K562 (cell line): ENCODE results near the gene SNX9. TPM values are rescaled to one million over a fixed set of nuclear protein-coding genes. Genes with fewer than 3 reads are reported as not detected.

Experiments
- AFF4 ChIP-seq: sonication (generic); formaldehyde crosslinking; IDR thresholded peaks from 2 replicates; pipeline ENCODE4 v1.8.0; 2023; ENCODE audit warnings: mild to moderate bottlenecking, missing genetic modification reagents
- ELK1 ChIP-seq: sonication (generic); formaldehyde crosslinking; IDR thresholded peaks from 2 replicates; pipeline ENCODE4 v1.8.1; 2022; ENCODE audit warnings: missing genetic modification reagents
- HNRNPL ChIP-seq: fragments of 200-400 bp; formaldehyde crosslinking; IDR thresholded peaks from 2 replicates; pipeline ENCODE4 v1.6.1; 2017; ENCODE audit warnings: low read depth, mild to moderate bottlenecking, low read length
- KDM5B ChIP-seq: fragments of 200-600 bp; sonication (generic); IDR thresholded peaks from 2 replicates; pipeline ENCODE4 v1.6.1; 2012; ENCODE audit warnings: low read depth, mild to moderate bottlenecking, moderate library complexity, low read length, control low read depth, inconsistent platforms; ENCODE audit not compliant: insufficient replicate concordance
- MECOM ChIP-seq: fragments of 250-450 bp; sonication (Bioruptor Pico); IDR thresholded peaks from 2 replicates; pipeline ENCODE4 v1.8.0; 2022; ENCODE audit warnings: inconsistent platforms
- MXI1 ChIP-seq: IDR thresholded peaks from 2 replicates; pipeline ENCODE4 v1.6.1; 2011; ENCODE audit warnings: low read depth, mild to moderate bottlenecking, improper control_type of control experiment, low read length
- MYC ChIP-seq, 2 experiments: fragments of 250-450 bp in 1 of 2; sonication (Bioruptor Pico) in 1 of 2; IDR thresholded peaks; 2 replicates each; pipeline versions ENCODE4 v1.5.1 to v1.6.1; 2012 to 2021; ENCODE audit warnings: low read depth in 2 of 2, borderline replicate concordance in 1 of 2, improper control_type of control experiment in 1 of 2, low read length in 1 of 2, mild to moderate bottlenecking in 1 of 2, moderate library complexity in 1 of 2
- POLR2AphosphoS2 ChIP-seq: IDR thresholded peaks from 2 replicates; pipeline ENCODE4 v1.6.1; 2012; ENCODE audit warnings: low read length, improper control_type of control experiment
- RBM14 ChIP-seq: fragments of 200-400 bp; formaldehyde crosslinking; IDR thresholded peaks from 2 replicates; pipeline ENCODE4 v1.6.1; 2018; ENCODE audit warnings: low read depth, mild to moderate bottlenecking, low read length, moderate library complexity, borderline replicate concordance; ENCODE audit not compliant: insufficient read depth
- SMARCB1 ChIP-seq: IDR thresholded peaks from 2 replicates; pipeline ENCODE4 v1.6.1; 2011; ENCODE audit warnings: improper control_type of control experiment, low read depth; ENCODE audit not compliant: insufficient read length
- SNAPC5 ChIP-seq: fragments of 250-450 bp; sonication (Bioruptor Pico); IDR thresholded peaks from 2 replicates; pipeline ENCODE4 v1.8.0; 2021; ENCODE audit warnings: moderate library complexity, mild to moderate bottlenecking, inconsistent platforms
- YY1 ChIP-seq, 3 experiments: IDR thresholded peaks; 2 replicates each; pipeline ENCODE4 v1.6.1; 2011; ENCODE audit warnings: low read length in 2 of 3, mild to moderate bottlenecking in 2 of 3, moderate library complexity in 2 of 3, borderline replicate concordance in 1 of 3, control low read depth in 1 of 3, low read depth in 1 of 3; ENCODE audit not compliant: insufficient read depth in 3 of 3, insufficient replicate concordance in 2 of 3, control insufficient read depth in 1 of 3, insufficient read length in 1 of 3; ENCODE audit errors: extremely low read depth in 1 of 3
- ZBTB9 ChIP-seq: fragments of 450-650 bp; formaldehyde crosslinking; IDR thresholded peaks from 2 replicates; pipeline ENCODE4 v1.4.0; 2020; ENCODE audit warnings: mild to moderate bottlenecking, moderate library complexity
- ZNF551 ChIP-seq: fragments of 250-450 bp; sonication (Bioruptor Pico); IDR thresholded peaks from 2 replicates; pipeline ENCODE4 v1.5.0; 2021; ENCODE audit warnings: mild to moderate bottlenecking, moderate library complexity
- polyA plus RNA-seq, 8 experiments: library from polyadenylated mRNA; depleted of rRNA in 4 of 8; stranded (reverse) in 5 of 8; unstranded in 3 of 8; fragments of >200 nt; fragmentation: Nextera tagmentation in 2 of 8; fragmentation: Illumina TruSeq in 1 of 8; extraction: Ambion mirVana in 2 of 8; extraction: Trizol in 1 of 8; gene quantifications; 2 replicates each; pipeline versions ENCODE4 v1.2.1 to v1.2.3, GENCODE V29; 2011 to 2014; ENCODE audit warnings: inconsistent platforms in 1 of 8, missing spikeins in 1 of 8
- total RNA-seq, 7 experiments: library from RNA; depleted of rRNA in 6 of 7; stranded (reverse); fragments of >200 nt in 6 of 7; fragmentation: Illumina TruSeq in 2 of 7; extraction: Trizol in 2 of 7; gene quantifications; 2 replicates each; pipeline versions ENCODE4 v1.2.1 to v1.2.3, GENCODE V29; 2011 to 2021; ENCODE audit warnings: low replicate concordance in 1 of 7

The SNX9 gene
- total and polyA plus RNA-seq, 9 of the 15 experiments (the other 6 are each of a cell fraction or from before 2014, with no cell fraction given): 6.0 to 81.7 (median 57.1) TPM

- no peak for TF ChIP-seq SMARCB1
- peak; percentile 55; the same call in 1 of the 2 replicates for TF ChIP-seq MXI1
- TF ChIP-seq ELK1: no peak
- no peak for TF ChIP-seq YY1 (IDR thresholded peaks at IDR 0.05; ENCODE audit: borderline replicate concordance in 1 of 3, control insufficient read depth in 1 of 3, extremely low read depth in 1 of 3, insufficient read depth in 3 of 3, insufficient read length in 1 of 3, insufficient replicate concordance in 2 of 3, low read depth in 1 of 3, low read length in 2 of 3)
- no peak for TF ChIP-seq HNRNPL
- TF ChIP-seq ZBTB9 (CRISPR knock-in tag): no peak
- TF ChIP-seq POLR2AphosphoS2: no peak
- no peak for TF ChIP-seq SNAPC5 (CRISPR knock-in tag)
- 0 out of 2 replicates have a peak, but pooled peaks have one; percentile 60 for TF ChIP-seq RBM14
- no peak for TF ChIP-seq ZNF551 (CRISPR knock-in tag)
- no peak for TF ChIP-seq KDM5B
- no peak; the same call in 1 of the 2 replicates for TF ChIP-seq MYC (IDR thresholded peaks at IDR 0.05; ENCODE audit: low read depth, low read length)
- TF ChIP-seq MYC (CRISPR knock-in tag; IDR thresholded peaks at IDR 0.05; ENCODE audit: borderline replicate concordance, low read depth): no peak
- no peak for TF ChIP-seq MECOM (CRISPR knock-in tag)
- TF ChIP-seq AFF4 (CRISPR knock-in tag): no peak
Measured at GRCh38 chr6:157981132-157981394, 158.0 kb downstream of the SNX9 start (continued).
